KMS-11 (cell line): ENCODE data around the gene HRG.
A peak's percentile ranks its signal among the peaks of the same experiment; 100 is the strongest.

ENCODE experiments used
- H2AFZ ChIP-seq: fragments of 200-600 bp; sonication (generic); 2 replicates; pipeline ENCODE4 v1.6.1; 2016; ENCODE audit warnings: antibody characterized with exemption, mixed run types, low read depth
- H3K27ac ChIP-seq: fragments of 200-600 bp; sonication (generic); 2 replicates; pipeline ENCODE4 v1.6.1; 2016; ENCODE audit warnings: mild to moderate bottlenecking, mixed run types
- H3K27me3 ChIP-seq: fragments of 200-600 bp; sonication (generic); 2 replicates; pipeline ENCODE4 v1.6.1; 2017; ENCODE audit warnings: mild to moderate bottlenecking, low read depth, mixed run types, moderate library complexity; ENCODE audit not compliant: insufficient read depth
- H3K36me3 ChIP-seq: fragments of 200-600 bp; sonication (generic); 2 replicates; pipeline ENCODE4 v1.6.1; 2017; ENCODE audit warnings: mild to moderate bottlenecking, mixed run types; ENCODE audit not compliant: insufficient read depth
- H3K4me1 ChIP-seq: fragments of 200-600 bp; sonication (generic); 2 replicates; pipeline ENCODE4 v1.6.1; 2016; ENCODE audit warnings: mild to moderate bottlenecking, low read depth, mixed run types; ENCODE audit not compliant: poor library complexity, severe bottlenecking
- H3K4me2 ChIP-seq: fragments of 200-600 bp; sonication (generic); 2 replicates; pipeline ENCODE4 v1.7.0; 2016; ENCODE audit warnings: mild to moderate bottlenecking, mixed run types
- H3K4me3 ChIP-seq: fragments of 200-600 bp; sonication (generic); IDR thresholded peaks from 2 replicates; pipeline ENCODE4 v1.6.1; 2017; ENCODE audit warnings: low read depth, low read length, mixed read lengths; ENCODE audit not compliant: insufficient read depth
- H3K79me2 ChIP-seq: fragments of 200-600 bp; sonication (generic); 2 replicates; pipeline ENCODE4 v1.6.1; 2016; ENCODE audit warnings: low read depth, mixed run types; ENCODE audit not compliant: insufficient read depth
- H3K9ac ChIP-seq: fragments of 200-600 bp; sonication (generic); 2 replicates; pipeline ENCODE4 v1.6.1; 2016; ENCODE audit warnings: mild to moderate bottlenecking, mixed run types
- H4K20me1 ChIP-seq: fragments of 200-600 bp; sonication (generic); 2 replicates; pipeline ENCODE4 v1.6.1; 2016; ENCODE audit warnings: mild to moderate bottlenecking, mixed run types; ENCODE audit not compliant: insufficient read depth
- TF ChIP-seq, protein P1 (sequence below): fragments of 200-600 bp; sonication (generic); conservative IDR thresholded peaks from 2 replicates; pipeline ENCODE4 v1.6.1; 2017; ENCODE audit warnings: low read depth, mild to moderate bottlenecking, antibody characterized with exemption, low read length, moderate library complexity, mixed read lengths

Gene HRG

DNA sequence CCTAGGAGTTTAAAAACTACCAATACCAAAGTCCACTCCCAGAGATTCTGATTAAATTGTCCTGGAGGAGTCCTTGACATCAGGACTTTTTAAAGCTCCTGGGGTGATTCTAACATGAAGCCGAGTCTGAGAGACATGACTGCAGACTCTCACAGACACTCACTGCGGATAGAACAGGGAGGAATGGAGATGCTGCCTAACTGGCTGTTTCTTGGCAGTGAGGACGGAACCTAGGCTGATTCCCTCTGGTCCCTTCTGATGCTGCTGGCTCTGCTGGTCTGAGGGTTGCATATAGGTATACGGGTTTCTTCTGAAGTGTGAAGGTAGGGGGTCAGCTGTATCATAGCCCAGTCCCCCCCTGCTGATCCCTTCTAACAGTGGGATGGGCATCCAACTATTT lies 1.3 kb upstream of the HRG start:
- Histone ChIP-seq H3K27ac (no peak overlapping the region), H3K36me3 (no peaks in the 10 kb centered on the region), H3K4me2 (no peak overlapping the region), H4K20me1 (no peaks in the 10 kb centered on the region), H3K79me2 (no peaks in the 10 kb centered on the region), H3K9ac (no peak overlapping the region), H3K4me1 (peaks cover 9% of the 10 kb centered on the region), H3K4me3 (no peak overlapping the region), H3K27me3 (no peaks in the 10 kb centered on the region), H2AFZ (no peak overlapping the region)
- TF ChIP-seq, protein P1, sequence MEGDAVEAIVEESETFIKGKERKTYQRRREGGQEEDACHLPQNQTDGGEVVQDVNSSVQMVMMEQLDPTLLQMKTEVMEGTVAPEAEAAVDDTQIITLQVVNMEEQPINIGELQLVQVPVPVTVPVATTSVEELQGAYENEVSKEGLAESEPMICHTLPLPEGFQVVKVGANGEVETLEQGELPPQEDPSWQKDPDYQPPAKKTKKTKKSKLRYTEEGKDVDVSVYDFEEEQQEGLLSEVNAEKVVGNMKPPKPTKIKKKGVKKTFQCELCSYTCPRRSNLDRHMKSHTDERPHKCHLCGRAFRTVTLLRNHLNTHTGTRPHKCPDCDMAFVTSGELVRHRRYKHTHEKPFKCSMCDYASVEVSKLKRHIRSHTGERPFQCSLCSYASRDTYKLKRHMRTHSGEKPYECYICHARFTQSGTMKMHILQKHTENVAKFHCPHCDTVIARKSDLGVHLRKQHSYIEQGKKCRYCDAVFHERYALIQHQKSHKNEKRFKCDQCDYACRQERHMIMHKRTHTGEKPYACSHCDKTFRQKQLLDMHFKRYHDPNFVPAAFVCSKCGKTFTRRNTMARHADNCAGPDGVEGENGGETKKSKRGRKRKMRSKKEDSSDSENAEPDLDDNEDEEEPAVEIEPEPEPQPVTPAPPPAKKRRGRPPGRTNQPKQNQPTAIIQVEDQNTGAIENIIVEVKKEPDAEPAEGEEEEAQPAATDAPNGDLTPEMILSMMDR: no peak

DNA sequence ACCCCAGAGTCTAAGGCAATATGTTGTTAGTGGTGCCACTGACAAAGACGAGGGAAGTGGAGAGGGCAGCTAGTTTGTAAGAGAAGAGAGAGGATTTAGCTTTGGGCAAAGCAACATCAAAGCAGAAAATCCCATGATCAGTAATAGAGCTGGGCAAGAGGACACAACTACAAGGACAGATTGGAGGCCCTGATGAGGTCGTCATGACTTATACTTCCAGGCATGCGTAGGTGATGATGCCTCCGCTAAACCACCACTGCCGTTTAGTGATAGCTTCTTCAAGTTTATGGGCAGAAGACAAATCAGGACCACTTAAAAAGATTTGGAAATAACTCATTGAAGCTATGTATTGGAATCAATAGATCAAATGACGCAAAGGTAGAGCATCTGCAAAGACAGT lies 2.6 kb downstream of the HRG start:
- Histone ChIP-seq H3K4me2 (no peak overlapping the region), H3K27ac (no peak overlapping the region), H3K4me3 (no peak overlapping the region), H4K20me1 (no peaks in the 10 kb centered on the region), H3K9ac (no peak overlapping the region), H3K79me2 (no peaks in the 10 kb centered on the region), H2AFZ (no peak overlapping the region), H3K36me3 (no peaks in the 10 kb centered on the region), H3K4me1 (peaks cover 17% of the 10 kb centered on the region), H3K27me3 (no peaks in the 10 kb centered on the region)
- TF ChIP-seq, protein P1: no peak

DNA sequence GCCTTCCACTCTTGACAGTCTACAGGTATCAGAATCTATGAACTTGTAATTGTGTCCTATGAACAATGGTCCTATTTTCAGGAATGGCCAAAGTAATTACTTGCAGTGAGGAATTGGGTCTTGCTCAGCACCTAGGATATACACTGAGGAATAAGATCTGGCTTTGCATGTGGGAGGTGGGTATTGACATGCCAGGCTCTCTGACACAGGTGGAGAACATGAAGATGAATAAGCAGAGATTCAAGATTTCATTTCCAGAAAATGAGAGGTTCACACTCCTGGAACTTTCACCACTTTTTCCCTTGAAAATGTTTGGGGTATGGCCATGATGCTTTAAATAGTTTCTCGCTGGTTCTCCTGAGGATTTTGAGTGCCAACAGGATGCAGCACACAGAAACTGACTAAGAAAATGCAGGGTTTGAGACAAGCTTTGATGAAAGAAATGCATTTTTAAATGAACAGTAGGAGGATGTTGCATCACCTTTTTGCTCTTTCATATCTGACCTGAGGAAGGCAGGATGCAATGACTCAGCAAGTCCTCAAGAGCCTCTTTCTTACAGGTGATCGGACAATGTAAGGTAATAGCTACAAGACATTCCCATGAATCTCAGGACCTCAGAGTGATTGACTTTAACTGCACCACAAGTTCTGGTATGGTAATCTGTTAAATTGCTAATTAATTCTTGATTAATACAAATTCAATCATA lies 3.7 kb downstream of the HRG start:
- H3K4me2 ChIP-seq: peak overlapping the region; percentile 6; the same call in 1 of the 2 replicates
- H3K4me1 ChIP-seq: peaks cover 17% of the 10 kb centered on the region
- no peak overlapping the region for H3K4me3 ChIP-seq
- H3K79me2 ChIP-seq: no peaks in the 10 kb centered on the region
- H3K27ac ChIP-seq: no peak overlapping the region
- H3K36me3 ChIP-seq: no peaks in the 10 kb centered on the region
- no peaks in the 10 kb centered on the region for H3K27me3 ChIP-seq
- no peak overlapping the region for H3K9ac ChIP-seq
- TF ChIP-seq, protein P1: no peak
- no peaks in the 10 kb centered on the region for H4K20me1 ChIP-seq
- peak overlapping the region; percentile 15; the same call in 1 of the 2 replicates for H2AFZ ChIP-seq

DNA sequence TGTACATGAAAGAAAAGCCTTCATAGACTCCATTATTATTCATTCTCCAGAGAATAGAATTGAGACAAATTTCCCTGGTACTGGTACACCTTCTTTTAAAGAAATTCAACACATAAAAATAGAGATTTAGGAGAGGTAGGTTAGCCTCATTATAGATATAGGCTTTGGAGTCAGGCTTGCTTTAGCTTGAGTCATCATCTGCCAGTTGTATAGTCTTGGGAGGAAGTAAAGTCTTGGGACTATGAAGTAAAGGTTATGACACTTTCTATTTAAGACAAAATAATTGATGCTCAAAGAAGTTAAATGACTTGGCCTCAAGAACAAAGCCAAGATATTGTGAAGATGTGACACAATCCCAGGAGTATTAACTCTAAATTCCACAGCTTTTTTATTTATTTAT lies 4.3 kb downstream of the HRG start:
- TF ChIP-seq, protein P1: no peak
- no peak overlapping the region for H3K4me3 ChIP-seq
- no peak overlapping the region for H3K27ac ChIP-seq
- peaks cover 17% of the 10 kb centered on the region for H3K4me1 ChIP-seq
- H2AFZ ChIP-seq: no peak overlapping the region; the same call in 1 of the 2 replicates
- H3K27me3 ChIP-seq: no peaks in the 10 kb centered on the region
- H4K20me1 ChIP-seq: no peaks in the 10 kb centered on the region
- no peak overlapping the region; the same call in 1 of the 2 replicates for H3K4me2 ChIP-seq
- H3K9ac ChIP-seq: no peak overlapping the region
- no peaks in the 10 kb centered on the region for H3K79me2 ChIP-seq
- H3K36me3 ChIP-seq: no peaks in the 10 kb centered on the region
